ENCODE data around the gene GPRIN1. TPM values are rescaled to one million over a fixed set of nuclear protein-coding genes. Genes with fewer than 3 reads are reported as not detected.
A peak's percentile ranks its signal among the peaks of the same experiment; 100 is the strongest.

Gene GPRIN1
- polyA plus RNA-seq, 1 of the 3 experiments (the other 2 are of a cell fraction) = 6.6 TPM

DNA sequence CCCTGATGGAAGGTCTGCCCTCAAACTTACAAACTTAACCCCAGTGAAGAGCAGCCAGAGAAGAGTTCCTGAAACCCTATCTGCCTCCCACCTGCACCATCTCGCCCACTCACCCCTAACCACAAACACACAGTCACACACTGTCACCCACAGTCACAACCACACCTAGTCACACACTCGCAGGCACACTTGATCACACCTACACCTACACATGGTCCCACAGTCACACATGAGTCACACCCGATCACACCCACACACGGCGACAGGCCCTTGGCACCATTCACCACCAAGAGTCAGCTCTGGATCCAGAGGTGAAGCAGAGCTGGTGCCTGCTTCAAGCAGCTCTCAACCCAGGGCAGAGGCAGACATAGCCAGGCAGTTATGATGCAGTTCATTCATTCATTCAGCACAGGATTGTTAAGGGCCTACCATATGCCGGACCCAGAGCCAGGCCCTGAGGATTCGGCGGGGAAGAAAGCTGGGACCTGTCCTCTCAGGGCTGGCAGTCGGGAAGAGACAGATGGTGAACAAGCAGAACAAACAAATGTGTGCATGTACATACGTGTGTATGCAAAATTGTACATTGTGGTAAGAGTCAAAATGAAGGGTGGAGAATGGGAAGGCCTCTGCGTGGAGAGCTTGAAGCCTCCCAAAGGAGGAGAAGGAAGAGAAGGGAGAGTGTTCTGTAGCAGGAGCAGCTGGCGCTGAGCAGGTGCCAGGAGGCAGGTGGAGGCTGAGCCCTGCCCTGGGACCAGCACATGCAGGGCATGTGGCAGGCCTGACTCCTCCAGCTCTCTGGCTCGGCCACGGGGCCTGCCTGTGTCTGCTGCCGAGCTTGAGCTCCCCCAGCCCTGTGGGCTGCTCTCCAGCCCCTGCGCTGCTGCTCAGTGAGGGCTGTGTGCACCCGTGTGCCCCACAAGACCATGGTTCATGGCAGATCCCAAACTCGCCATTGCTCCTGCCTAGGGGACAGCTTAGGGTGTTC is 43.7 kb upstream of the GPRIN1 start:
- WGBS (ENCODE audit: low lambda C conversion rate) = 88% methylated on average over 16 of the region's 18 CpGs
- Histone ChIP-seq H3F3A (replicated peaks; ENCODE audit: insufficient read depth) (no peaks in the 10 kb centered on the region), H3K27ac (ENCODE audit: low read depth in 2 of 2, low read length in 1 of 2) (no peak overlapping the region), H3K4me3 (ENCODE audit: low read depth in 2 of 2, low read length in 1 of 2) (no peak overlapping the region), H3K79me2 (ENCODE audit: insufficient read depth) (peaks cover 32% of the 10 kb centered on the region), H3K9me2 (no peaks in the 10 kb centered on the region), H3K4me2 (no peak overlapping the region), H3K27me3 (ENCODE audit: insufficient read depth) (no peaks in the 10 kb centered on the region), H3K4me1 (ENCODE audit: control insufficient read depth in 1 of 2, insufficient read depth in 2 of 2, low read depth in 1 of 2, low read length in 1 of 2) (peaks cover 0 to 41% of the 10 kb centered on the region in 2 experiments; a peak in 1 of 4 replicates), H4K20me1 (ENCODE audit: insufficient read depth) (peaks cover 31% of the 10 kb centered on the region), H3K9ac (no peak overlapping the region), H2AFZ (ENCODE audit: low read depth) (no peak overlapping the region), H3K36me3 (replicated peaks in 1 of 2; ENCODE audit: control insufficient read depth in 1 of 2, insufficient read depth in 2 of 2, low read length in 1 of 2) (peaks cover 4 to 29% of the 10 kb centered on the region in 2 experiments), H3K9me3 (no peaks in the 10 kb centered on the region)
- TF ChIP-seq, protein P1, sequence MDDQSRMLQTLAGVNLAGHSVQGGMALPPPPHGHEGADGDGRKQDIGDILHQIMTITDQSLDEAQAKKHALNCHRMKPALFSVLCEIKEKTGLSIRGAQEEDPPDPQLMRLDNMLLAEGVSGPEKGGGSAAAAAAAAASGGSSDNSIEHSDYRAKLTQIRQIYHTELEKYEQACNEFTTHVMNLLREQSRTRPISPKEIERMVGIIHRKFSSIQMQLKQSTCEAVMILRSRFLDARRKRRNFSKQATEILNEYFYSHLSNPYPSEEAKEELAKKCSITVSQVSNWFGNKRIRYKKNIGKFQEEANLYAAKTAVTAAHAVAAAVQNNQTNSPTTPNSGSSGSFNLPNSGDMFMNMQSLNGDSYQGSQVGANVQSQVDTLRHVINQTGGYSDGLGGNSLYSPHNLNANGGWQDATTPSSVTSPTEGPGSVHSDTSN (IDR thresholded peaks at IDR 0.05) = no peak
- TF ChIP-seq ZBTB33 (IDR thresholded peaks at IDR 0.05; ENCODE audit: borderline replicate concordance, low read depth) (no peak), CHD2 (IDR thresholded peaks at IDR 0.05; ENCODE audit: low read length, partially characterized antibody) (no peak)
- POLR2A ChIA-PET = no interaction called here
- CTCF ChIA-PET = no interaction called here
- no peak for DNase-seq

DNA sequence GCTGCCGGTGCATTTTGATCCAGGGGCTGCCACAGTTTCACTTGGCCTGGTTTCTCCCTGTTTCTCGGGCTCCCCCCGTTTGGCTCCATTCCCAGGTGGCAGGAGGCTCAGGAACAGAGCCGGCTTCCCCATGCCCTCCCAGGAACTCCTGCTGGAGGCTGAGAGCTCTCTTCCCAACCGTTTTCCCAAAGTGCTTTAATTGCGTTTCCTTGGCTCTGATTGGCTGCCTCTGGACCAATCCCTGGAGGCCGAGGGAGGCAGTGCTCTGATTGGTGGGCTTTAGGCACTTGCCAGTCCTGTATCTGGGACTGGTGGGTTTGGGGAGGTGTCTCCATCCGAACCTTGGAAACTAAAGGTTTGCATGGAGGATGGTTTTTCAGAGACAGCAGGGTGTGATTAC is 42.2 kb upstream of the GPRIN1 start:
- POLR2A ChIA-PET = interaction anchor here (0.6 to 1.0 kb wide), 2 partner anchors 8 to 151 kb away, joined by 3 read pairs; no protein-coding TSS in a partner anchor
- peaks cover 0 to 21% of the 10 kb centered on the region in 2 experiments for H3K36me3 ChIP-seq (replicated peaks in 1 of 2; ENCODE audit: control insufficient read depth in 1 of 2, insufficient read depth in 2 of 2, low read length in 1 of 2)
- CTCF ChIA-PET = interaction anchor here (1.1 to 4.1 kb wide), 5 partner anchors 9 to 460 kb away, joined by 3 to 33 read pairs (median 3); no protein-coding TSS in a partner anchor
- H3K27me3 ChIP-seq (ENCODE audit: insufficient read depth) = no peaks in the 10 kb centered on the region
- no peak overlapping the region for H2AFZ ChIP-seq (ENCODE audit: low read depth)
- H3K4me1 ChIP-seq (ENCODE audit: control insufficient read depth in 1 of 2, insufficient read depth in 2 of 2, low read depth in 1 of 2, low read length in 1 of 2) = peaks cover 0 to 45% of the 10 kb centered on the region in 2 experiments; a peak in 1 of 4 replicates
- H3K4me3 ChIP-seq (ENCODE audit: low read depth in 2 of 2, low read length in 1 of 2) = no peak overlapping the region
- H3K27ac ChIP-seq (ENCODE audit: low read depth in 2 of 2, low read length in 1 of 2) = no peak overlapping the region
- peak; percentile 76 for DNase-seq
- no peak for TF ChIP-seq CTCF (IDR thresholded peaks at IDR 0.05)
- TF ChIP-seq MEF2A (IDR thresholded peaks at IDR 0.05; ENCODE audit: borderline replicate concordance, low read depth) = no peak
- no peak for TF ChIP-seq JUND (IDR thresholded peaks at IDR 0.05)
- TF ChIP-seq RFX5 (IDR thresholded peaks at IDR 0.05; ENCODE audit: low read length) = peak; percentile 32; the same call in 1 of the 2 replicates
- peaks cover 26% of the 10 kb centered on the region; the same call in 1 of the 2 replicates for H4K20me1 ChIP-seq (ENCODE audit: insufficient read depth)
- no peaks in the 10 kb centered on the region for H3K9me3 ChIP-seq
- peaks cover 46% of the 10 kb centered on the region for H3K79me2 ChIP-seq (ENCODE audit: insufficient read depth)
- H3K4me2 ChIP-seq = no peak overlapping the region
- 86% methylated on average over 8 of the region's 8 CpGs for WGBS (ENCODE audit: low lambda C conversion rate)
- H3K9me2 ChIP-seq = no peaks in the 10 kb centered on the region
- H3K9ac ChIP-seq = no peak overlapping the region
- H3F3A ChIP-seq (replicated peaks; ENCODE audit: insufficient read depth) = no peaks in the 10 kb centered on the region
